Activated CD4-positive, alpha-beta memory T cell treated with anti-CD3 and anti-CD28 coated beads for 36 hours (primary cell): Measurements from ENCODE around the gene CDX1. TPM values are rescaled to one million over a fixed set of nuclear protein-coding genes. Genes with fewer than 3 reads are reported as not detected.

ENCODE experiments used
- CTCF ChIA-PET: fragments of 350-600 bp; sonication (Branson Sonifier 250); formaldehyde crosslinking; loops from one replicate; lab custom pipeline; 2021; ENCODE audit warnings: antibody characterized with exemption, inconsistent platforms; lab: Charles Lee
- POLR2A ChIA-PET: fragments of 350-600 bp; sonication (Branson Sonifier 250); formaldehyde crosslinking; loops from one replicate; lab custom pipeline; 2021; ENCODE audit warnings: antibody characterized with exemption; lab: Charles Lee
- DNase-seq: peaks from one replicate; pipeline ENCODE4 v3.0.0-alpha.2; 2020
- H3K27ac Mint-ChIP-seq: one replicate; pipeline ENCODE4 v1.8.0; 2021; ENCODE audit warnings: mixed read lengths
- H3K27me3 Mint-ChIP-seq: one replicate; pipeline ENCODE4 v1.8.0; 2021; ENCODE audit warnings: mixed read lengths
- H3K36me3 Mint-ChIP-seq: one replicate; pipeline ENCODE4 v1.8.0; 2021; ENCODE audit warnings: mixed read lengths
- H3K4me1 Mint-ChIP-seq: one replicate; pipeline ENCODE4 v1.8.0; 2021; ENCODE audit warnings: low read depth, mixed read lengths
- H3K4me3 Mint-ChIP-seq: one replicate; pipeline ENCODE4 v1.8.0; 2021; ENCODE audit warnings: mild to moderate bottlenecking, mixed read lengths
- H3K9me3 Mint-ChIP-seq: one replicate; pipeline ENCODE4 v1.8.0; 2021; ENCODE audit warnings: mixed read lengths
- intact Hi-C: fragments of 100-400 bp; cut with micrococcal nuclease; formaldehyde crosslinking; loops from one replicate; pipeline ENCODE4 v1.15.1; 2023
- total RNA-seq, 2 experiments: library from RNA; stranded (reverse); gene quantifications; one replicate each; pipeline ENCODE4 v1.2.3, GENCODE V29; 2021

Gene CDX1
- total RNA-seq, 2 experiments from 2014 or later = not detected

GRCh38 chr5:150160448-150161081 is 6.0 kb upstream of the CDX1 start:
- DNase-seq = no peak
- H3K4me3 Mint-ChIP-seq = no peak overlapping the region
- intact Hi-C loops = loop anchor here (1.0 kb wide), 3 partner anchors 58 to 276 kb away; no protein-coding TSS in a partner anchor
- POLR2A ChIA-PET = no interaction called here
- no peak overlapping the region for H3K27ac Mint-ChIP-seq
- no peaks in the 10 kb centered on the region for H3K36me3 Mint-ChIP-seq
- CTCF ChIA-PET = interaction anchor here (1.0 to 1.1 kb wide), 2 partner anchors 58 to 226 kb away, joined by 3 to 7 read pairs; no protein-coding TSS in a partner anchor
- H3K27me3 Mint-ChIP-seq = peaks cover 19% of the 10 kb centered on the region
- H3K9me3 Mint-ChIP-seq = no peaks in the 10 kb centered on the region
- peaks cover 7% of the 10 kb centered on the region for H3K4me1 Mint-ChIP-seq

GRCh38 chr5:150161242-150162141 is 5.1 kb upstream of the CDX1 start:
- POLR2A ChIA-PET = no interaction called here
- DNase-seq = peak; percentile 84
- Mint-ChIP-seq H3K4me1 (no peaks in the 10 kb centered on the region), H3K27me3 (peaks cover 20% of the 10 kb centered on the region), H3K9me3 (no peaks in the 10 kb centered on the region), H3K36me3 (no peaks in the 10 kb centered on the region), H3K27ac (no peak overlapping the region), H3K4me3 (no peak overlapping the region)
- intact Hi-C loops = loop anchor here (1.0 kb wide), 3 partner anchors 57 to 275 kb away; no protein-coding TSS in a partner anchor
- CTCF ChIA-PET = interaction anchor here (0.8 to 2.2 kb wide), 8 partner anchors 11 to 273 kb away, joined by 3 to 18 read pairs (median 4); no protein-coding TSS in a partner anchor

GRCh38 chr5:150162142-150162513 is 4.5 kb upstream of the CDX1 start:
- intact Hi-C loops = no loop called here
- no peak for DNase-seq
- Mint-ChIP-seq H3K4me1 (no peaks in the 10 kb centered on the region), H3K27ac (no peak overlapping the region), H3K4me3 (no peak overlapping the region), H3K9me3 (no peaks in the 10 kb centered on the region), H3K27me3 (peaks cover 17% of the 10 kb centered on the region), H3K36me3 (no peaks in the 10 kb centered on the region)
- POLR2A ChIA-PET = no interaction called here
- CTCF ChIA-PET = interaction anchor here (0.8 to 2.2 kb wide), 7 partner anchors 9 to 272 kb away, joined by 3 to 18 read pairs (median 4); no protein-coding TSS in a partner anchor

- ChIA-PET POLR2A (no interaction called here), CTCF (interaction anchor here (0.6 to 2.2 kb wide), 9 partner anchors 8 to 271 kb away, joined by 3 to 18 read pairs (median 4); no protein-coding TSS in a partner anchor)
- Mint-ChIP-seq H3K27me3 (peaks cover 18% of the 10 kb centered on the region), H3K36me3 (no peaks in the 10 kb centered on the region), H3K4me1 (peaks cover 3% of the 10 kb centered on the region), H3K4me3 (no peak overlapping the region), H3K27ac (no peak overlapping the region), H3K9me3 (no peaks in the 10 kb centered on the region)
- no peak for DNase-seq
- intact Hi-C loops = no loop called here
Observed at GRCh38 chr5:150163035-150163434, 3.5 kb upstream of the CDX1 start.

GRCh38 chr5:150163547-150164059 is 3.0 kb upstream of the CDX1 start:
- H3K4me1 Mint-ChIP-seq = peaks cover 3% of the 10 kb centered on the region
- H3K27ac Mint-ChIP-seq = no peak overlapping the region
- ChIA-PET CTCF (interaction anchor here (0.6 to 2.2 kb wide), 5 partner anchors 8 to 99 kb away, joined by 3 to 18 read pairs (median 4); no protein-coding TSS in a partner anchor), POLR2A (no interaction called here)
- no peak for DNase-seq
- no peaks in the 10 kb centered on the region for H3K9me3 Mint-ChIP-seq
- no peak overlapping the region for H3K4me3 Mint-ChIP-seq
- intact Hi-C loops = no loop called here
- peaks cover 24% of the 10 kb centered on the region for H3K27me3 Mint-ChIP-seq
- no peaks in the 10 kb centered on the region for H3K36me3 Mint-ChIP-seq

- ChIA-PET CTCF (no interaction called here), POLR2A (no interaction called here)
- H3K27me3 Mint-ChIP-seq = peaks cover 29% of the 10 kb centered on the region
- no peak overlapping the region for H3K4me3 Mint-ChIP-seq
- H3K9me3 Mint-ChIP-seq = no peaks in the 10 kb centered on the region
- H3K36me3 Mint-ChIP-seq = no peaks in the 10 kb centered on the region
- no peak overlapping the region for H3K27ac Mint-ChIP-seq
- no peak for DNase-seq
- intact Hi-C loops = no loop called here
- H3K4me1 Mint-ChIP-seq = peaks cover 3% of the 10 kb centered on the region
Observed at GRCh38 chr5:150164211-150164980, 2.2 kb upstream of the CDX1 start.

GRCh38 chr5:150166037-150166649 is 435 bp upstream of the CDX1 start:
- ChIA-PET CTCF (interaction anchor here (1.0 kb wide), 1 partner anchor 186 kb away, joined by 3 read pairs; no protein-coding TSS in a partner anchor), POLR2A (no interaction called here)
- no peaks in the 10 kb centered on the region for H3K36me3 Mint-ChIP-seq
- no peaks in the 10 kb centered on the region for H3K9me3 Mint-ChIP-seq
- peaks cover 3% of the 10 kb centered on the region for H3K4me1 Mint-ChIP-seq
- H3K27ac Mint-ChIP-seq = no peak overlapping the region
- peaks cover 33% of the 10 kb centered on the region for H3K27me3 Mint-ChIP-seq
- intact Hi-C loops = no loop called here
- DNase-seq = no peak
- no peak overlapping the region for H3K4me3 Mint-ChIP-seq

- H3K27me3 Mint-ChIP-seq = peaks cover 38% of the 10 kb centered on the region
- no peak for DNase-seq
- H3K27ac Mint-ChIP-seq = no peak overlapping the region
- no peaks in the 10 kb centered on the region for H3K9me3 Mint-ChIP-seq
- intact Hi-C loops = no loop called here
- H3K36me3 Mint-ChIP-seq = no peaks in the 10 kb centered on the region
- POLR2A ChIA-PET = no interaction called here
- H3K4me1 Mint-ChIP-seq = peaks cover 3% of the 10 kb centered on the region
- CTCF ChIA-PET = no interaction called here
- H3K4me3 Mint-ChIP-seq = no peak overlapping the region
Observed at GRCh38 chr5:150167512-150167850, 903 bp downstream of the CDX1 start.

GRCh38 chr5:150167908-150168307 is 1.3 kb downstream of the CDX1 start:
- H3K4me1 Mint-ChIP-seq = peaks cover 3% of the 10 kb centered on the region
- H3K4me3 Mint-ChIP-seq = no peak overlapping the region
- DNase-seq = no peak
- H3K9me3 Mint-ChIP-seq = no peaks in the 10 kb centered on the region
- ChIA-PET POLR2A (no interaction called here), CTCF (no interaction called here)
- H3K27ac Mint-ChIP-seq = no peak overlapping the region
- peaks cover 38% of the 10 kb centered on the region for H3K27me3 Mint-ChIP-seq
- intact Hi-C loops = no loop called here
- H3K36me3 Mint-ChIP-seq = no peaks in the 10 kb centered on the region

- Mint-ChIP-seq H3K9me3 (no peaks in the 10 kb centered on the region), H3K36me3 (no peaks in the 10 kb centered on the region), H3K27ac (no peak overlapping the region), H3K4me3 (no peak overlapping the region), H3K4me1 (peaks cover 3% of the 10 kb centered on the region), H3K27me3 (peaks cover 41% of the 10 kb centered on the region)
- intact Hi-C loops = no loop called here
- DNase-seq = no peak
- ChIA-PET POLR2A (no interaction called here), CTCF (no interaction called here)
Observed at GRCh38 chr5:150168864-150169263, 2.3 kb downstream of the CDX1 start.

GRCh38 chr5:150172145-150172544 is 5.6 kb downstream of the CDX1 start:
- peaks cover 3% of the 10 kb centered on the region for H3K4me1 Mint-ChIP-seq
- no peak overlapping the region for H3K27ac Mint-ChIP-seq
- ChIA-PET POLR2A (no interaction called here), CTCF (no interaction called here)
- intact Hi-C loops = no loop called here
- no peaks in the 10 kb centered on the region for H3K9me3 Mint-ChIP-seq
- no peak for DNase-seq
- peaks cover 29% of the 10 kb centered on the region for H3K27me3 Mint-ChIP-seq
- H3K36me3 Mint-ChIP-seq = no peaks in the 10 kb centered on the region
- no peak overlapping the region for H3K4me3 Mint-ChIP-seq
